PFSK-1 (cell line): ENCODE data around the gene RBBP5.

Experiments
- REST ChIP-seq, 2 experiments: IDR thresholded peaks; 2 replicates each; pipeline versions ENCODE4 v1.6.1 to v1.8.0; 2011 to 2012; ENCODE audit warnings: low read depth in 2 of 2, low read length in 2 of 2, control low read depth in 1 of 2, inconsistent platforms in 1 of 2, mild to moderate bottlenecking in 1 of 2, moderate library complexity in 1 of 2; ENCODE audit not compliant: insufficient read depth in 1 of 2
- TAF1 ChIP-seq: IDR thresholded peaks from 2 replicates; pipeline ENCODE4 v1.6.1; 2012; ENCODE audit warnings: low read length, control low read depth, borderline replicate concordance; ENCODE audit not compliant: insufficient read depth

- TF ChIP-seq TAF1 = no peak
- TF ChIP-seq REST (IDR thresholded peaks at IDR 0.05; ENCODE audit: insufficient read depth in 1 of 2, low read depth in 2 of 2, low read length in 2 of 2) = no peak
These were observed 708 bp upstream of the RBBP5 start for GRCh38 chr1:205122489-205122882.
